Stimulated activated CD4-positive, alpha-beta T cell treated with anti-CD3 and anti-CD28 coated beads, Interleukin-12 subunit alpha, Interleukin-12 subunit beta, amount 100 ng/mL, for 48 hours (primary cell): ENCODE measurements around the gene NPHP4.

Source experiments
- DNase-seq, 3 donors: peaks; one replicate each; pipeline ENCODE4 v3.0.0-alpha.2; 2020; ENCODE audit warnings: low read depth in 2 of 3, low spot score in 1 of 3

The NPHP4 gene

DNA sequence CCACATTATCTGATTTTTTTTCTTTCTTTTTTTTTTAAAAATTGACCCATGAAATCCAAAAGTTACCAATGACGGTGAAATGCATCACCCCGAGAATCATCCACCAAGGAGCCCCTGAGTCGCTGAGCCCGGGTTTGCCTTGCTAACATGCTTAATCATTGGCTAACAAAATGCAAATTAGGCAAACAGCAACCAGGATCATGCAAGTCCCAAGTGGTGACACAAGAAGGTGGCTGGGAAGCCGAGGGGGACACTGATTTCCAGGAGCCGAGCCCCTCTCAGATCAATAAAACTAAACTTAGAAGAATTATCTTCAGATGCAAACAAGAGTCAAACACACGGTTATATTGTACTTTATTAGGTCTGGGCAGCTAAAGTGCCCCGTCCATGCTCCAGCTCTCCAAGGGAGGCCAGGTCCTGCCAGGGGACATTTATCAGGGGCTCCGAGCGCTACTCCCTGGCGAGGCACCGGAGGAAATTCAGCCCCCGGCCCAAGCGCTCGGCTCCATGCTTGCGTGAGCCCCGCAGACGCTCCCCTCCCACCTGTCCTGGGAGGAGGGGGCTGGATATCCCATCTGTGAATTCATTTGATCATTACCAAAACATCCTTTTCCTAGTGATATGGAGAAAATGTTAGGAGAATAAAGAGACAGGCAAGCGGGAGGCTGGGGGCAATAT is 154.1 kb downstream of the NPHP4 start:
- DNase-seq = no peak

DNA sequence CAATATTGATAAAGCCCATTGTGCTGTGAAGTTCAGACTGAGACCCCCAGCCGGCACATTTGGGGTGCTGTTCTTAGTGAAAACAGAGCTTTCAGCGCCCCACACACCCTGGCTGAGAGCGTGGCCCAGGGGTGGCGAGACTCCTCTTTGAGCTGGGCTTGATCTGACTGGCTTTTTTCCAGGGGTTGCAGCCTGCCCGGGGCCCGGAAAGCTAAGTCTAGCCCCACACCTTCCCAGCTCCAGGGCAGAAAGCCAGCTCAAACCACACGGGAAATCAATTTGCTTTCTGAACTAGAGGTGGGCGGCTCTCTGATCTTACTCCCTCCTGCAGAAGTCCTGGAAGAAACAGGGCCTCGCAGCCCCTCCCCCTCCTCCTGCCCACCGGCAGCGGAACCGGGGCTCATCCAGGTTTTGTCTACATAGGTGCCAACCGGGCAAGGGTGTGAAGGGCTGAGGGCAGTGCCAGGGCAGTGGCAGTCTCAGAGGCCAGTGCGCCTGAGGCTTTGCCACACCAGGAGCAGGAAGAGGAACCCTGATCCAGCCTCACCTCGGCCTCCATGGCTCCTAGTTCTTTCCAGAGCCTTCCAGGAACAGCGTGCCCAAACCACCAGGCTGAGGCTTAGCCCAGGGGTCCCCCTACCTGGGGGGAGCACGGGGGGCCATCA is 155.3 kb downstream of the NPHP4 start:
- DNase-seq = no peak

DNA sequence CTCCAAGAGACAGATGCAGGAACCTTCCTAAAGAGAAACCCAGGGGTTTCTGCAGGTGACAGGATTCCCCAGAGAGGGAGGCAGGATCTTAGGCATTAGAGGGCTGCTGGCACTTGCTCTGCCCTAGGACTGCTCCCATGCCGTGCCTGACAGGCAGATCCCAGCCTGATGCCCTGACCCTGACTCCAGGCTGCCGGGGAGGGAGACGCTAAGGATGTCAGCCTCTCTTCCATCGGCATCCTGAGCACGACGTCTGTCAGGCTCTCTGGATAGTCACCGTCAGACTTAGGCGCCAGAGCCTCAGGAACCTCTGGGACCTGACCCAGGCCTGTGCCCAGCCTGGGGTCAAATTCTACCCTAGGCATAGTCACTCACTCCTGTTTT is 157.1 kb downstream of the NPHP4 start:
- DNase-seq = no peak

DNA sequence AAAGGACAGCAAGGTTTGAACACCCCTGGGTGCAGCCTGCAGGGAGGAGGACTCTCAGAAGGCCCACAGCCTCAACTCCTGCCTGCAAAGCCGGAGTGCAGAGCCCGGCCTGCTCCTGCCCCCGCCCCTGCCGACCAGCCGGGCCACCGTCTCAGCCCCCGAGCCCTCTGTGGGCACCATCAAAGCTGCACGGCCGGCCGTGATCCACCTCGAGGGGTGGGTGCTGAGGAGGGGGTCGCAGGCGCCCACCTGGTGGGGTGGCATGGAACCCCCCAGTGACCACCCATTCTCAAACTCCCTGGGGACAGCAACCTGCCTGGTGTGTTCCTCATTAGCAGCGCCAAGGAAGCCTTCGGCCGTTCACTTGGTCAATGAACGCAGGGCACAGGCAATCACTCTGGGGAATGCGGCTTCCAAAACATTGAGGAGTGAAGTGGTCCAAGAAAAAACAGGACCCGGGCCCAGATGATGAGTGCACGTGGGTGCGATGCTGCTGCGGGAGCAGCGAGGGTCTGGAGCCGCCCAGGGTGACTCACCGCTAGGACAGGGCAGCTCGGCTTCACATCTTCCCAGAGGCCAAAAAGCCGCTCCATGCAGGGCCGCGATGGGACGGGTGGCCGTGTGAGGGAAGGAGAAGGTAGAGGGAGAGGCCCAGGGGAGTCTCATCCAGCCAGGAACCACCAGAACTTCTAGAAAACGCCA is 157.6 kb downstream of the NPHP4 start:
- DNase-seq = no peak

DNA sequence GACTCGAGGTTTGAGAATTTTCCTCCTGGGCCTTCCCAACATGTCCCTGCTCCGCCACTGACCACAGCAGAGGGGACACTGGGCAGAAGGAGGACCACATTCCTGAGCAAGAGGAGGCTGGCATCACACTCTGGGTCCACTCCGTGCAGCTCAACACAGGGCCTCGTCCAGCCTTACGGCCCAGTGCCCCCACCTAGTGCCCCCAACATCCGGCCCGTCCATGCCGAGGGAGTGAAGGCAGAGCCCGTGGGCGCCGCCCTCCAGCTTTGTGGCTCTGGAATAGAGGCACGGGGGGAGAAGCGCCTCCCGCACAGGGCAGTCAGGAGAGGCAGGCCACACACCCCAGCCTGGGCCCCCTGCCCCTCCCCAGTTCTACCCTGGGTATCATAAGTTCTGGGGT is 158.3 kb downstream of the NPHP4 start:
- DNase-seq = no peak

- no peak for DNase-seq
Measured at GRCh38 chr1:5832916-5833895, 159.0 kb downstream of the NPHP4 start.

GRCh38 chr1:5831600-5832335 is 160.5 kb downstream of the NPHP4 start:
- no peak for DNase-seq

DNA sequence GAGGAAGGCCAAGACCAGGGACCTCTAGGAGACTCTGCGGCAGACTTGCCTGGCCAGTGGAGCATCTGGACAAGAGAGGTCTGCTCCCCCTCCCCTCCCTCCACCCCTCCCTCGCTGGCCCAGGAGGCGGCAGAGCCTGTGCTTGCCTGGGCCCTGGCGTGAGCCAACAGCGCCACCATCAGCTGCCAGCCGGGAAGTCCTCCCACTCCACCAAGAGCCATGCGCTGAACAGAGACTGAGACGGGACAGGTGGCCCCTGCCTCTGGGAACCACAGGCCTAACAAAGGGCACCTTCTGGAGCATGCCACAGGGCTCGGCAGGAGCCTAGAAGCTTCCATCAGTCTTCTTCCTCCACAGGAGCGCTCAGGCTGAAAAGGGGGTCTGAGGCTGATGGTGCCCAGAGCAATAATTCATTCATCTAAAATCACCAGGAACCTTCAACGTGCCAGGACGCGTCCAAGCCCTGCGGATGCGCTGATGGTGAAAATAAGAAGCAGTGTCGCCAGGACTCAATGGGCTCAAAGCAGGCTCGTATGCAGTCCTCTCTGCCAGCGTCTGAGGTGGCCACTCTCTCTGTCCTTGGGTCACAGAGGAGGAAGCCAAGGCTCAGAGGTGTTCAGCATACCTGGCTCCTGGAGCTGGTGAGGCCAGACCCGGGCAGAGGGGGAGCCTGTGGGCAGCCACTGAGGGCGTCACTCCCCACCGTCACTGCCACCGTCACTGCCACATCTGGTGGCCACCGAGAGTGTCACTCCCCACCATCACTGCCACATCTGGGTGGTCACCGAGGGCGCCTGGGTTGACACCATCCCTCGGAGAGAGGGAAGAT is 161.2 kb downstream of the NPHP4 start:
- DNase-seq = no peak

DNA sequence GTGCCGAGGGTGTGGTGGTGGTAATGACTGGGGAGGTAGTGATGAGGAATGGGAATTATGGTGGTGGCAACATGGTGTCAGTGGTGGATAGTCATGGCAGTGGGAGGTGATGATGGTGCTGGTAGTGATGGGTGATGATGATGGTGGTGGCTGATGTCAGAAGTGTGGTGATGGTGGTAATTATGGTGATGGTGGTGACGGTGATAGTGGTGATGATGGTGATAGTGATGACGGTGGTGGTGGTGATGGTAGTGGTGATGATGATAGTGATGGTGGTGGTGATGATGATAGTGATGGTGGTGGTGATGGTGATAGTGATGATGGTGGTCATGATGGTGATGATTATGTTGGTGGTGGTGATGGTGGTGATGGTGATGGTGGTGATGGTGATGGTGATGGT is 162.8 kb downstream of the NPHP4 start:
- DNase-seq = no peak

DNA sequence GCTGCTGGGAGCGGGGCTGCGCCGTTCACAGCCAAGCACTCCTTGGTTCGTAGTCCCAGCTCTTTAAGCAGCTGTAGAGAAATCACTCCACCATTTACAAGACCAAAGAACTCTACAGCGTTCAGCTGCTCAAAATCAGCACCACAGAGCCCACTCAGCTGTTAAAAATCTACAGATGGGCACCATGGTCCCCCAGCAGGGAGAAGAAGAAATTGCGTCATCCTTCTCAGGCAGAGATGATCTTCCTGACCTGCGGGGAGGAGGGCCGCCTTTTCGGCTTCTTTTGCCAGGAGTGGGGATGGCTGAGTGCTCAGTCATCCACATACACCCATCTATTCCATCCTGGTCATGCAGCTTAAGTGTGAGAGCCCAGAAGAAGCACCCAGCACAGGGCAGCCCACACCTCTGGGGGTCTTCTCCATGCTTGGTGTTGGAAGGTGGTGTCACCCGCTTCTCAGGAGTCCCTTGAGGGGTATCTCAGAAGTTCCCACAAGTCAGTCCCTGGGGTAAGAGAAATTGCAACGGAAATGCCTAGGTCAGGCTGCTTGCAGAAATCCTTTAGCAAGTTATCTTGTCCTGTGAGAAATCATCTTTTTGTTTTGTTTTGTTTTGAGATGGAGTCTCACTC is 163.8 kb downstream of the NPHP4 start:
- DNase-seq = no peak

- DNase-seq = no peak
Measured at GRCh38 chr1:5827516-5827915, 164.7 kb downstream of the NPHP4 start.

GRCh38 chr1:5826601-5827000 is 165.6 kb downstream of the NPHP4 start:
- no peak for DNase-seq

DNA sequence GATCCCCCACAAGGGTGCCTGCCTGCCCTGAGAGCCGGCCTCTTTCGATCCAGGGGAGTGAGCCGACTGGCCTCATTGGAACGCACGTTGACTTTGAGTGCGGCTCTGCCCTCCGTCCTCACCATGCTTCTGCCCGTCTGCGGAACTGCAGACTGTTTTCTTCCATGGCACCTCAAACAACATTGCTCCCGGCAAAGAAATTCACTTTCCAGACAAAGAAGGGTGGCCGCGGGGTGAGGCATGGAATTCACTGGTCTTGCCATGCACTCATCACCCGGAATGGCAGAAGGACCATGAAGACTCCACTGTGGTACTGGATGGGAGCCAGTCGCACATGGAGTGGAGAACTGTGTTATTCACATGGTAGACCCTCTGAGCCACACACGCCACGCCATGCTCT is 169.5 kb downstream of the NPHP4 start:
- DNase-seq = no peak

DNA sequence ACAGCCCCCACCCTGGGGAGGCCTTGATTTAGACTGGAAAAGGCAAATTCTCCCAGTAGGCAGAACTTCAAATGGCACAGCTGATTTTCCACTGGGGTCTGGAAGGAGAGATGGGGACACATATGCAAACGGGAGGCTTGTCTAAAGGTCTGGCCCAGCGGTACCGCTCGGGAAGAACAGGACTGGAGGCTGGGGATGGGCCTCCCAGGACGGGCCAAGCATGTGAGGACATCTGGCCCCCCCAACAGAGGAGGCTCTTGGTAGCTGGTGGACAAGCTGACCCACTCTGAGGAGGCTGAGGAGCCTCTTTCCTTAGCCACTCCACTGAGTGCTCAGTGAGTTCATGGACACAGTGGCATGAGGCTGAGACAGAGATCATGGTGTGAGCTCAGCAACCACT is 170.0 kb downstream of the NPHP4 start:
- DNase-seq = no peak

GRCh38 chr1:5821540-5822176 is 170.6 kb downstream of the NPHP4 start:
- no peak for DNase-seq

DNA sequence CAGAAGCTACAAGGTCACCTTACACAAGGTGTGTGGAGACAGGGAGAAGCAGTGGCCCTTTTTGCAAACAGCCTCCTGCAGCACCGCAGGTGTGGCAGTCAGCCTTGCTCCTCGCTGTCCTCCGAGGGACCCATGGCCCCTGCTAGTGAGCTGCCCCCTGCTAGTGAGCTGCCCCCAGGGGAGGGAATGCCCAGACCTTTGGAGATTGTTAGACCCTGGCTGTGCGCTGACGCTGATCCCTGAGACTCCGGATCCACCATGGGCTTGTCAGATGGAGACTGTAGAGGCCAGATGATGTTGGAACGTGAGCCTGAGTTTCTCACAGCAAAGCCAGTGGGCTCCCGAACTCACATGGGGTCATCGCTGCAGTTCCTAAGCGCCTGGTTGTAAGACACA is 172.2 kb downstream of the NPHP4 start:
- DNase-seq = no peak

- no peak for DNase-seq
Measured at GRCh38 chr1:5819391-5820025, 172.7 kb downstream of the NPHP4 start.

DNA sequence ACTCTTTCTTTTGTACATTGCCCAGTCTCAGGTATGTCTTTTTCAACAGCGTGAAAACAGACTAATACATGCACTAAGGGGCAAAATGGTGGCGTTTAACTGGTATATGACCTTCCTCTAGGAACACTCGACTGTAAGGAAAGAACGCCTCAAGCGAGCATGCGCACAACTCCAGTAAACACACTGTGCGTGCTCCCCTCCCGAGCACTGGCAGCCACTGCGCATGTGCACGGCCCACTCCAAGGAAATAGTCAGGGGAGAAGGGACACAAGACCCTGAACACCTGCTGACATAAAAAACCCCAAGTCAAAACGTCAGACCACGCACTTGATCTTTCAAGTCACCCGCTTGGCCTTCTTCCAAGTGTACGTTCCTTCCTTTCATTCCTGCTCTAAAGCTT is 173.5 kb downstream of the NPHP4 start:
- no peak for DNase-seq
